22Rv1 (cell line): ENCODE measurements around the gene PDE5A.
"Not testable (repeated sequence)": the region's sequence is repeated elsewhere in the genome, so short reads cannot be mapped to it uniquely, and the experiment has no call there.

Source experiments
- ZFX ChIP-seq: fragments of 450-650 bp; IDR thresholded peaks from 2 replicates; pipeline ENCODE4 v1.6.1; 2017; ENCODE audit warnings: antibody characterized with exemption, borderline replicate concordance
- TF ChIP-seq, protein P1 (sequence below): fragments of 450-650 bp; IDR thresholded peaks from 2 replicates; pipeline ENCODE4 v1.5.1; 2017; ENCODE audit warnings: mild to moderate bottlenecking

DNA sequence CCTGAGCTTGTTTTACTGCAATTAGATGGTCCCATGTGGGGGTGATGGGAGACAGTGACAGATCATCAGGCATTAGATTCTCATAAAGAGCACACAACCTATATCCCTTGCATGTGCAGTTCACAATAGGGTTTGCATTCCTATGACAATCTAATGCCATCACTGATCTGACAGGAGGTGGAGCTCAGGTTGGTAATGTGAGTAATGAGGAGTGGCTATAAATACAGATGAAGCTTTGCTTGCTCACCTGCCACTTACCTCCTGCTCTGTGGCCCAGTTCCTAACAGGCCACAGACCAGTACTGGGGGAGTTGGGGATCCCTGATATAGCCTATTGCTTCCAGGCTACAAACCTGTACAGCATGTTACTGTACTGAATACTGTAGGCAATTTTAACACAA lies 8.2 kb upstream of the PDE5A start:
- TF ChIP-seq, protein P1, sequence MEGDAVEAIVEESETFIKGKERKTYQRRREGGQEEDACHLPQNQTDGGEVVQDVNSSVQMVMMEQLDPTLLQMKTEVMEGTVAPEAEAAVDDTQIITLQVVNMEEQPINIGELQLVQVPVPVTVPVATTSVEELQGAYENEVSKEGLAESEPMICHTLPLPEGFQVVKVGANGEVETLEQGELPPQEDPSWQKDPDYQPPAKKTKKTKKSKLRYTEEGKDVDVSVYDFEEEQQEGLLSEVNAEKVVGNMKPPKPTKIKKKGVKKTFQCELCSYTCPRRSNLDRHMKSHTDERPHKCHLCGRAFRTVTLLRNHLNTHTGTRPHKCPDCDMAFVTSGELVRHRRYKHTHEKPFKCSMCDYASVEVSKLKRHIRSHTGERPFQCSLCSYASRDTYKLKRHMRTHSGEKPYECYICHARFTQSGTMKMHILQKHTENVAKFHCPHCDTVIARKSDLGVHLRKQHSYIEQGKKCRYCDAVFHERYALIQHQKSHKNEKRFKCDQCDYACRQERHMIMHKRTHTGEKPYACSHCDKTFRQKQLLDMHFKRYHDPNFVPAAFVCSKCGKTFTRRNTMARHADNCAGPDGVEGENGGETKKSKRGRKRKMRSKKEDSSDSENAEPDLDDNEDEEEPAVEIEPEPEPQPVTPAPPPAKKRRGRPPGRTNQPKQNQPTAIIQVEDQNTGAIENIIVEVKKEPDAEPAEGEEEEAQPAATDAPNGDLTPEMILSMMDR, result not testable (repeated sequence)
- not testable (repeated sequence) for TF ChIP-seq ZFX
